HT1080 (cell line): ENCODE data around the gene OPTC. TPM values are rescaled to one million over a fixed set of nuclear protein-coding genes. Genes with fewer than 3 reads are reported as not detected.
A peak's percentile ranks its signal among the peaks of the same experiment; 100 is the strongest.
"Not testable (repeated sequence)": the region's sequence is repeated elsewhere in the genome, so short reads cannot be mapped to it uniquely, and the experiment has no call there.

Experiments
- DNase-seq: peaks from one replicate; pipeline ENCODE4 v3.0.0-alpha.2; 2015; ENCODE audit warnings: low read depth
- total RNA-seq: library from RNA; depleted of rRNA; stranded (reverse); fragments of >200 nt; shearing (Covaris generic); gene quantifications from 2 replicates; pipeline ENCODE4 v1.2.3, GENCODE V29; 2014

Gene OPTC
- total RNA-seq, 1 experiment from 2014 or later = not detected

DNA sequence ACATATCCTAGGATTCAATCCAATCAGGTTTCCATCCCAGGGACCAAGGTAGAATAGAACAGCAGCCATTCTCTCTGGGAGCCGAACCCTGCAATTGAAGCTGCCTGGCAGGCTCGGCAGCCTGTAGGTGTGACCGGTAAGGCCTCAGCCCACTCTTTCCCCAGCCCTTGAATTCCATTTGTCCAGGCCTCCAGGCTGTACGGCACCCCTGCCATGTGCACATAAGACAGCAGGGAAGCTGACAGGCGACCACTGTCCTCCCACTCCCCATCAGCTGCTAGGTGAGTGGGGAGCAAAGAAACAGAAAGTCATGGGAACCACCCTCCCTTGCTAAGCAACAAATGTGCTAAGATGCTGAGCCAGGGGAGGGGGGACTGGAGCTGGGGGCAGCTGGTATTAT lies 23.0 kb downstream of the OPTC start:
- no peak for DNase-seq

DNA sequence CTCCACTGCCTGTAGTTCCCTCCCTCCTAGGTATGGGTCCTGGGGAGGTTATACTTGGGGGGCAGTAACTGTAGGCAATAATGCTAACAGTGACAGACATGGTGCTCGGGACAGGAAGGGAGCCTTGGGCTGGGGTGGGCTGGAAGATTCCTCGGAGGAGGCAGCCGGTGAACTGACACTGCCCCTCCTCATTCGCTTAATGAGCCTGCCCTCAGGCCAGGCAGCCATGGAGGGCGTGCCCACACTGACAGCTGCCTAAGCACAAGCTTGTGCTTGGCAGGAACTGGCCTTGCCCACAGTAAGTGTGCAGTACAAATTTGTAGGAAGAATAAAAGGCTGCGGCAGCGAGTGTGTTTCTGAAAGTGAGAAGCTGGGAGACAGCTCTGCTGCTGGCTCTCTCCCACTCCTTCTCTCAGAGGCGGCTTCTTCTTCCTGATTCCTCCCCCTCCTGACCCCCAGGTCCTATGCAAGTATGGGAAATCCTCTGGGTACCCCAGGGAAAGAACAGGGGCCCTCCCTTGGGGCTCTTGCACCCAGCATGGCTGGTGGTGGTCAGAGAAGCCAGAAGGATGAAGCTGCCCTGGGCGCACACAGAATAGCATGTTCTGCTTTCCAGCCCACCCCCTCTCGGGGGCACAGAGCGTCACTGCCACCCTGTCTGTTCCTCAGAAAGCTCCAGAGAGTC lies 23.6 kb downstream of the OPTC start:
- no peak for DNase-seq

DNA sequence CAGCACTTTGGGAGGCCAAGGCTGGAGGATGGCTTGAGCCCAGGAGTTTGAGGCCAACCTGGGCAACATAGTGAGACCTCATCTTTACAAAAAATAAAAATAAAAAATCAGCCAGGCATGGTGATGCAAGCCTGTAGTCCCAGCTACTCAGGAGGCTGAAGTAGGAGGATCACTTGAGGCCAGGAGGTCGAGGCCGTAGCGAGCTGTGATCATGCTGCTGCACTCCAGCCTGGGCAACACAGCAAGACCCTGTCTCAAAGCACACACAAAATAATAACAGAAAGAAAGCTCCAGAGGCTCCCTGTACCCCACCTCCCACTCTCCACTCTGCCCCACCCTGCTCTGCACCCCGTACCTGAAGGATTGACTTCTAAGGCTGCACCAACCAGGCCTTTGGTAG lies 24.2 kb downstream of the OPTC start:
- DNase-seq = not testable (repeated sequence)

DNA sequence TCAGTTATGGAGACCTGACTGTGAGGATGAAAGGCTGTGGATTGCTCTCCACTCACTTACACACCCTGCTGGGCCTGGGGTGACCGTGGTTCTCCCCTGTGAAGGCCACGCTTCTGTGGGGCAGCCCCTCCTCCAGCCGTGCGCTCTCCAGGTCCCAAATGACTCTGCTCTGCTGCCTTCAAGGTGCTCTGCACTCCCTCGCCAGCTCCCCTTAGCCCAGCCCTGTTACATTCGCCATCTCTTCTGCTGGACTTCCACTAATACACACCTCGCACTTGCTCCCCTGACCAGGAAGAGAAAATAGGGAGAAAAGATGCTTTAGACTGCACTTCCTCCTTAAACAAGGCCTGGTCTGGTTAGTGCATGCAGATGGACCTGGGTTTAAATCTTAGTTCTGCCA lies 24.6 kb downstream of the OPTC start:
- DNase-seq = no peak

DNA sequence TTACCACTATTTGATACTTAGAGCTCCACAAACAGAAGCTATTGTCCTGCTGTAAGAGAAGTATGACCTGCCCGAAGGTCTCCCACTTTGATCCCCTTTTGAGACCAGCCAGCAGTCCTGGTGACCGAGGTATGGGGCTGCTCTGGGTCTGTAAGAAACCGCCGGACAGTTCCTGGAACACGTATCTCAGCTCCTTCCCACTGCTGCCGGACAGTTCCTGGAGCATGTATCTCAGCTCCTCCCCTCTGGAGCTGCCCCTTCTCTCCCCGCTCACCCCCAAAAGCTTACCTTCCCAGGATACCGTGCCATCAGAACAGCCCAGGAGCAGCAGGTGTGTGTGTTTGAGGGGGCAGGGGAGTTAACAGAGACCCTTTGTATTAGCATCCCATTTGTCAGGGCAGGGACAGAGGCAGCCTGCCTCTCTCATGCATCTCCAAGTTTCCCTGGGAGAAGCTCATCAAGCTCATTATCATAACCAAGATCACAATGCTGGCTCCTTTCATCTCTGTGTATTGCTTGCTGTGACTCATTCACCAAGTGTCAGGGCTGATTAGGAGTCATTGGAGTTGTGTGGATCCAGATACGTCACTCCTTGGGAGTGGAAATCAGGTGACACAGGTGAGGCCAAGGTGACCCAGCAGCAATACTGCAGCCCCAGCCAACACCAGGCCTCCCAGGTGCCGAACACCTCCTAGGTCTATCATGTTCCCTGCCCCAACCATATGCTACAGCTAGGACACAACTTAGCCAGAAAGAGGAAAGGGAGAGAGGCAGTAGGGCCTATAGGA lies 25.3 kb downstream of the OPTC start:
- DNase-seq = no peak

DNA sequence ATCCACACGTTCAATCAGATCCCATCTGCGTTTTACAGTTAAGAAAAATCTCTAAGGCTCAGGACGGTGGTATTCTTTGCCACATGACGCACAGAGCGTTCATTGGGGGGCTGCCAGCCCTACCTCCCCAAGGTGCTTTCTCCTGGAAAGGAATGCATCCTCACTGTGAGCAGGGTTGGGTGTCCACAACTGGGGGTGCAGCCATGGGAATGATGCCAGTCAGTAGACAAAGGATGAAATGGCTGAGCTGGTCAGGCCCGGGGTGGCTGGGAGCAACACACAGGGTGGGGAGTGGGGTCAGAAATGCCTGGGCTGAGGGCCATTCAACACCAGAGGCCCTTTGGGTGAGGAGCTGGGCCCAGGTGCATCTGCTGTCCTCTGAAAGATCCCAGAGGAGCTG lies 25.9 kb downstream of the OPTC start:
- no peak for DNase-seq

DNA sequence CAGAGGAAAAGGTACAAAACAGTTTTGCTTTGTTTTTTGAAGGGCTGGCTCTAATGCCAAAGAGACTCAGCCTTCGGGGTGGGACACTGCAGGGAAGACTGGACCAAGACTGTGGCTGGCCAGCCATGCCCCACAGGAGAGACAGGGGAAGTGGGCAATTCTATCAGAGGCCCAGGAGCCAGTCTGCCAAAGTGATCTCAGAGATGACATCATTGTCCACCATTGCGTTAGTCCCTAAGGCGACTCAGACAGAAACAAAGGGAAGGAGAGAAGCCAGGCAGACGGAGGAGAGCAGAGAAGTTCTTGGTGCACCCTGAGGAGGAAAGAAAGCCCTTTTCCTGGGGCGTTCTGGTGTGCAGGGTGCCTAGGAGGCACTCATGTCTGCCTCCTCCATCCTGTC lies 26.4 kb downstream of the OPTC start:
- peak; percentile 54 for DNase-seq

DNA sequence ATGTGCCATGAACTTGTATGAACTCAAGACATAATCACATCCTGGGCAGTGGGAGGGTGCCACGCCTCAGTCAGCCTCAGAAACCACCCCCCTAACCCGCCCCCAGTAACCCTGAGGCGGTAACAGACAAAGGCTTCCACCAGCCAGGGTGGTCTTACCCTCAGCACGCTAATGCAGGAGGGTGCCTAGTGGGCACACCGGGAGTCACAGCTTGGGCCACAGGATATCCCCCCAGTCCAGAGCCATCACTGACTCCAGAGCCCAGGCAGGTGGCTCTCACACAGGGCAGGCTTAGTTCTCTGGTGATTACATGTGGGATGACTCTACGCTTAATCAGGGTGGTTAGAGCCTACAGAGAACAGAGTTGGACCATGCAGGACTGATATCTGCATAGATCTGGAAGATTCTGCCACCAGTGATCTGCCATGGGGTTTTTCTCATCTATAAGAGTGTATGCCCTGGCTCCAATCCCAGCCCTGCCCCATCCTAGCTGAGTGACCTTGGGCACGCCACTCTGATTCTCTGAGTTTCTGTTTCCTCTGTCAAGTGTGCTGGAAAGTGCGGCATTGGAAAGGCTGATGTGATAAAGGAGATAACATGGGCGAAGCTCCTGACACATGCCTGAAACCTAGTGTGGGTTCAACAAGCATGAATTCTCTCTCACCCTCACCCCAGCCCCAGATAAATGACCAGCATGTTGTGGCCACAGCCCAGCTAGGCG lies 27.3 kb downstream of the OPTC start:
- DNase-seq = no peak

DNA sequence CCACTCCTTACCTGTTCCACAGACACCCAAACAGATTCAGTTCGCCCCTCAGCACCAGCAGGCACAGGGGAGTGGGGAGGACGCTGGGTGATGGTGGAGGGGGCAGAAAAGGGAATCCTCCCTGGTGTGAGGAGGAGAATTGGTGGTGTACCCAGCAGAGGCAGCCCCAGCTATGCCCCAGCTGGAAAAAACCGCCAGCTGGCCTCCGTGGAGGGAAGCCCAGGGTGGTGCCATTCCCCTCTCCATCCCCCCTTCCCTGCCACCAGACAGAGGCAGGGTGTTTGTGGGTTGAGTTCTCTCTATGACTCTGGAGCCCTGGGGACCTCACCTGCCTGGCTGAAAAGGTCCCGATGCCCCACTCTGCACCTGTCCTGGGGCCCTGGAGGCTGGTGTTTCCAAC lies 27.9 kb downstream of the OPTC start:
- DNase-seq = no peak

DNA sequence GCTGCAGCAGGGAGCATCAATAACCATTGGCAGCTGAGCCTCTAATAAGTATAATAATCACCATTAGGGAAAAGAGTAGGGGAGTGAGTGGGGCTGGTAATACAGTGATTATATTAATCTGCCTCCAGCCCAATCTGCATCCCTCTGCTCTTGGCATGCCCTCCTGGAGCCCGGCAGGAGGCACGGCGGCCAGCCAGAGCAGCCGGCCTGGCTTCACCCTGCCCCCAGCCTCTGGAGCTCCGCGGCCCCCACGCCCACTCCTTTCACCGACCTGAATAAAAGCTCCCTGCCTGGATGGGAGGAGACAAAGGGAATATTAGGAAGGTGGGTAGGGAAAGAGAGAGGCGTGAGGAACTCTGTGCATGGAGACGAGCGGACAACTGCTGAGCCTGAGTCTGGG lies 28.3 kb downstream of the OPTC start:
- no peak for DNase-seq

DNA sequence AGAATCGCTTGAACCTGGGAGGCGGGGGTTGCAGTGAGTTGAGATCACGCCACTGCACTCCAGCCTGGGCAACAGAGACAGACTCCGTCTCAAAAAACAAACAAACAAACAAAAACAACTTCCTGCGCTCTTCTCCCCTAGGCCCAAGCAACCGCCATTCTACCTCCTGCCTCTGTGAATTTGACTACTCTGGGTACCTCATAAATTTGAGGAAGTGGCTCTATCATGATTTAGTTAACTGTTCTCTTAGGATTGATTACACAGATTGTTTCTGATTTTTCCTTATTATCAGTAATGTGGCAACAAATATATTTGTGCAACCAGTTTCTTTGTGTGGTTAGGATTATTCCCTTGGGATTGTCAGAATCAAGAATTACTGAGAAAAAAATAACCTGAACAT lies 29.7 kb downstream of the OPTC start:
- DNase-seq = no peak

DNA sequence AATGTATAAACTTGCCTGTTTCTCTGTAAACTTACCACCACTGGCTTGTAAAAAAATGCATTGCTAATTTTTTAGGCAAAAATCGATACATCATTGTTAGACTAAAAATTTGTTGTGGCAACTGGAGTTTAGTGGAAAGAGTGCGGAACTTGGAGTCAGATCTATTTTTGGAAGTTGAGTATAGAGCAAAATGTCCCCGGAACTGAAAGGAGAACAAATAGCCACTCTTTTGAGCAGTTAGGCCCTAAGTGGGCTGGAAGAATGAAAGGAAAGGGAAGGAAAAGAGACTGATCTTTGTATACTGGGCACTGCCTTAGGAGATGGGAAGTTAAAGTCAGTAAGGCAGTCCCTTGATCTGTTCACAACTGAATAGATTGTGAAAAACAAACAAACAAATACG lies 30.2 kb downstream of the OPTC start:
- DNase-seq = no peak

DNA sequence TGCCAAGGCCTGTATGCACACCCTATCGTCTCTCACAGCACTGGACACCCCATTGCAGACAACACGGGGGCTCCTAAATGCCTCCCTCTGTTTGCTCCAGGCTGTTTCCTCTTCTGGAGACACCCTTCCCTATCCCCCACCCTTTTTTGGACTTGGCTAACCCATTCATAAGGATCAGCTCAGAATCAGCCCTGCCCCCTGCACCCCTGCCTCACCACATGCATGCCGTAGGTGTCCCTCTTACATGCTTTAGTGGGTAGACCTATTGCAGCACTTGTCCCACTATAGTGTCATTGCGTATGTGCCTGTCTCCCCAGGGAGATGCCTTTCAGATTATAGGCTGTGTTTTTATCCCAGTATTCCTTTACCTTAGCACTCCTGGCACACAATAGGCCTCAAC lies 30.9 kb downstream of the OPTC start:
- no peak for DNase-seq

DNA sequence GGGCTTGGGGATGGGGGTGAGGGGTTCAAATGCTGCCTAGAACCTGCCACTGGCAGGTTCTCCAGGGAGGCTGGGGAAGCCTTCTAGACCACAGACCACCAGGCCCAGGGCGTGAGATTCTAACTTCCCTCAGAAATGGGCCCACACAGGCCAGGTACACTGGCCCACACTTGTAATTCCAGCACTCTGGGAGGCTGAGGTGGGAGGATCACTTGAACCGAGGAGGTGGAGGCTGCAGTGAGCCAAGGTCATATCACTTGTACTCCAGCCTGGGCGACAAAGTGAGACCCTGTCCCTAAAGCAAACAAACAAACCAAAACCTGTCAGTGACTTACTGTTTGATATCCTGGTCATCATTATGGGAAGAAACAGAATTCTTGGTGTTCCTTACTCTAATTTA lies 31.7 kb downstream of the OPTC start:
- no peak for DNase-seq

DNA sequence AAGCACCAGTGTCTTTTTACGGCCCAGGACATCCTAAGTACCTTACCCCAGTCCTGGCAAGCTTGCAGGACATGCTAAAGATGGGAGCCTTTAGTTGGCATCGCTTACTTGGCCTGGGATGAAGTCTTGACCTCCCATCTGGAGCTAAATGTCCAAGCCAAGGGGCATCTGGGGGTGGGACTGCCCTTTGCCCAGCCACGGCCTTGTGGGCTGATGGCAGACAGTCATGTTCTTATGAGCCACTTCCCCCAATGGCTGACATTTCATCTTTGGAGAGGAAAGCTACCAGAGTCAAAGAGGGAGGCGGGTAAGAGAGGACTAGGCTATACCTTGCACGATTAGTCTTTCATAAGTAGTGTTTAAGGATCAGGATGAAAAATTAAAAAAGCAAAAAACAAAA lies 32.2 kb downstream of the OPTC start:
- no peak for DNase-seq

DNA sequence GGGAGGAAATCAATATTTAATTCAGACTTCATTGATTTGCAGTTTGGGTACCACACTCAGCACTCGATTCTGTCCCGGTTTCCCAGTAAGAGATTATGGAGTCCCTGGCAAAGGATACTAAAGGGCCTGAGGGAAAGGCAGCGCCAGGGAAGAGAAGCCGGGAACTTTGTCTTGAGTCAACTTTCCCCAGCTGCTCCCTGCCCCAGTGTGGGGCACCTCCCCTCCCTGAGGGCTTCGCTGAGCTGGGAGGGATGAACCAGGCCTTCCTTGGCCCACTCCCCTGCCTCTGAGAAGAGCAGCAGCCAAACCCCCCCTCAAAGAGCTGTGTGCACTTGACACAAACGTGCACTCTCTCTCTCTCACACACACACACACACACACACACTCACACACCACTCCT lies 32.6 kb downstream of the OPTC start:
- no peak for DNase-seq

DNA sequence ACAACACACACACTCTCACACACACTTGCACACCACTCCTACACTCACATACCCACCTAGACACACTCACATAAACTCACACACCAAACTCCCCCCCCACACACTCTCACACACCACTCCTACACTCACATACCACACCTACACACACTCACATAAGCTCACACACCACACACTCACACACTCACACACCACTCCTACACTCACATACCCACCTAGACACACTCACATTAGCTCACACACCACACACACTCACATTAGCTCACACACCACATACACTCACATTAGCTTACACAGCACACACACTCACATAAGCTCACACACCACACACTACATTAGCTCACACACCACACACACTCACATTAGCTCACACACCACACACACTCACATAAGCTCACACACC lies 33.1 kb downstream of the OPTC start:
- DNase-seq = no peak

DNA sequence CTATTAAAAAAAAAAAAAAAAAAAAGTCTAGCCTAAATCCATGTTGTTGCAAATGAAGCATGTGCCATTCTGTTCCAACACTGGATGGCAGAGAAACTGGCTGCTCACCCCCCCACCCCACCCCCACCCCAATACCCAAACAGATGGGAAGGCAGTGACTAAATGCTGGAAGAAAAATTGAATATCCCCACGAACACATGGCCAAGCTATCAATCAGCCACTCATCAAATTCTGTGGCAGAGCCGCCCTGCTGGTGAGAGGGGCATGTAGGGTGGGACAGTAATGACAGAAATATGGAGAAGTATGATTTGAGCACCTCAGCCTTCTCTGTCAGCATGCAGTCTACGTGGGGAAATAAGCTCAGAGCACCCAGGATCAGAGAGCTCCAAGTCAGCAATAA lies 34.1 kb downstream of the OPTC start:
- no peak for DNase-seq

DNA sequence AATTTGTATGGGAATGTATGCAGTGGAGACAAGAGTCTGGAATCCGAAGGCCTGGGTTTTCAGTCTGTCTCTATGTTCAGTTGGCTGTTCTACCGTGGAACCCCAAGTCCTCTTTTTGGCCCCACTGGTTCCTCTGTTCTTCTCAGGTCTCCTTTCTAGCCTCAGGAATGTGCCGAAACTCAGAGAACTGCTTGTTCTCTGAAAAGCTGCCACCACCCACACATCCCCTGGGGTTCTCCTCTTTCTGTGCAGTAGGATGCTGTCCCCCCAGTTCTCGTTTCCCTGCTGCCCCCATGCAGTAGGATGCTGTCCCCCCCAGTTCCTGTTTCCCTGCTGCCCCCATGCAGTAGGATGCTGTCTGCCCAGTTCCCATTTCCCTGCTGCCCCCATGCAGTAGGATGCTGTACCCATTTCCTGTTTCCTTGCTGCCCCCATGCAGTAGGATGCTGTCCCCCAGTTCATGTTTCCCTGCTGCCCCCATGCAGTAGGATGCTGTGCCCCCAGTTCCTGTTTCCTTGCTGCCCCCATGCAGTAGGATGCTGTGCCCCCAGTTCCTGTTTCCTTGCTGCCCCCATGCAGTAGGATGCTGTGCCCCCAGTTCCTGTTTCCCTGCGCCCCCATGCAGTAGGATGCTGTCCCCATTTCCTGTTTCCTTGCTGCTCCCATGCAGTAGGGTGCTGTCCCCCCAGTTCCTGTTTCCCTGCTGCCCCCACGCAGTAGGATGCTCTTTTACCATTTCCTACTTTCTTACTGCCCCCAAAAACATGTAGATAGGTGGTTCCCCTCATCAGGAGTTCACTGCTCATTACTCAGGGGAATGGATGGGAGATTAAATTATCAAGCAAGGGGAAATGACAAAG lies 35.3 kb downstream of the OPTC start:
- no peak for DNase-seq

DNA sequence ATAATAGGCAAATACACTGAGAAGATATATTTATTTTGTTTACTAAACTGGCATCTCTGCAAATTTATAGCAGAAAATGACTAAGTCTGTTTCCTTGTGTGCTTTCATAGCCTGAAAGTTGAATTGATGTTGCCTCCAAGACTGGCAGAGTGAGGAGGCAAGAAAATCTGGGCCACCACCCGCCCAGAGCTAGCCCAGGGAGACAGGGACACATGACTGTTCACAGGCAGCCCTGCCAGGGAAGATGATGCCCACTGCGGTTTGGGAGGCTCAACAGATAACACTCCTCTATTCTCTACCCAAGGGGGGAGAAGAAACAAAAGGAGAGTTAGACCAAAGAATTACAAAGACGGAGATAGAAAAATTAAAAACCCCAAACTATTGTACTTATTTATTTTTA lies 37.1 kb downstream of the OPTC start:
- DNase-seq = no peak

DNA sequence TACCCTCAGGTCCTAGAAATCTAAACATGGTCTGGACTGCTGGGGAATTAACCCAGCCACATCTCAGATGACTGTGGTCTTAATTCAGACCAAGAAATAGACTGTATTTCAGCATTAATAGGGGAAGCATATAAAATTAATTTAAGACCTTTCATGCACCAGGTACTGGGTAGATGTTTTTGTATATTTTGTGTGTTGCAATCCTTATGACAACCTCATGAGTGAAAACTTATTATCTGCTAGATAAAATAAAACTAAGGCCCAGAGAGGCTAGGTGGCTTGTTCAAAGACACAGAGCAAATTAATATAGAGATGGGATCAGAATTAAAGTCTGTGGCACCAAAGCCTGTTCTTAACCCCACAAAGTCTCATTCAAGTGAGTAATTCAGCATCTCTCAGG lies 40.1 kb downstream of the OPTC start:
- DNase-seq = no peak

DNA sequence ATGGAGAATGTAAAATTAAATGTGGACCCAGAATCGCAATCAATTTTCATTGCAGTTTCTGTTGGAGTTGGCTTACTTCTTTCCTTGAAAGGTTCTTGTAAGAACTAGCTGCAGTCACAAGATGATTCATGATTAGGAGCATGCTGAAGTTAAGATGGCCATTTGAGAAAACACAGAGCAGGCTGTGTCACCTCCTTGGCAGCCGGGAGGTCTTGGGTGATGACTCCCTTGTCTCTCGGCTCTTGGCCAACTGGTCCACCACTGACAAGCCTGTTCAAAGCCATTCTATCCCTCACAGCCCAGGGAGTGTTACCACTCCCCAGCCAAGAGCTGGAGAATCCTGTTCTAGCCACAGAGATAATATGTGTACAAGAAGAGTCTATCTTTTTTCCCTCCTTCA lies 40.6 kb downstream of the OPTC start:
- peak; percentile 97 for DNase-seq
